ENCODE measurements around the gene RNF31. TPM values are rescaled to one million over a fixed set of nuclear protein-coding genes. Genes with fewer than 3 reads are reported as not detected.
"Not testable (repeated sequence)": the region's sequence is repeated elsewhere in the genome, so short reads cannot be mapped to it uniquely, and the experiment has no call there.

RNF31 gene
- total RNA-seq, 4 donors from 2014 or later, result 21.7 to 33.3 (median 26.8) TPM

GRCh38 chr14:24100982-24101494 is 46.3 kb upstream of the RNF31 start:
- Histone ChIP-seq H3K36me3 (peaks cover 5 to 39% (median 24%) of the 10 kb centered on the region in 4 donors), H3K9me3 (no peaks in the 10 kb centered on the region), H3K4me1 (no peaks in the 10 kb centered on the region), H3K4me3 (no peak overlapping the region), H3K27ac (replicated peaks in 1 of 4) (no peak overlapping the region), H3K27me3 (no peaks in the 10 kb centered on the region)
- intact Hi-C loops (cut with DNase I), result no loop called here
- WGBS, result 100% methylated on average over 3 of the region's 3 CpGs
- TF ChIP-seq POLR2A (IDR thresholded peaks at IDR 0.05; ENCODE audit: low read depth), result no peak
- no peak for TF ChIP-seq EP300 (IDR thresholded peaks at IDR 0.05)
- no peak for TF ChIP-seq POLR2AphosphoS5 (IDR thresholded peaks at IDR 0.05)
- TF ChIP-seq CTCF (IDR thresholded peaks at IDR 0.05), result no peak
- DNase-seq (ENCODE audit: extremely low spot score), result no peak

DNA sequence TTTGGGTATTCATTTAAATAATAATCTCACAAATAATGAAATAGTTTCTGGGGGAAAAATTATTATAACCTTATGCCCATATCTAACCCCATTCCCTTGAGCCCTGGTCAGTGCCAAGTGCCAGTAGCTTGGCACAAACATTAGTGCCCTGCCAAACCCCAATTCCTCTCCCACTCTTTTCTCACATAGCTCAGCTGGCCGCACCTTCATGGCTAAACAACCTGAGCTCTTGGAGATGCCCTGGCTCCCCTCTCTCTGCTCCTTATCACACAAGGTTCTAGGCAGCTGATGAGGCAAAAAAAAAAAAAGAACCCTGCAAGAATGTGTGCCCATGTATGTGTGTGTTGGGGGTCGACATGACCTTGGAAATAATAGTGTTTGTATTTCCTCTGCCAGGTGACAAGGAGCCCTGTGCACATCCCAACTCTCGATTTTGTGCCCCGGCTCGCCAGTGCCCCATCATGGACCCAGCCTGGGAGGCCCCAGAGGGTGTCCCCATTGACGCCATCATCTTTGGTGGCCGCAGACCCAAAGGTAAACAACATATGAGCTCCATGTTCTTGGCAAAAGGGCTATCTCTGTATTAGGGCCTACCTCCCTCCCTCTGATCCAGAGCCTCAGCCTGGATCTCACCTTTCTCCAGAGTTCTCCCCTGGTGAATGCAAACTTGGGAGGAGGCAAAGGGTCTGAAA is 44.8 kb upstream of the RNF31 start:
- Histone ChIP-seq H3K27ac (replicated peaks in 1 of 4) (no peak overlapping the region), H3K4me1 (no peaks in the 10 kb centered on the region), H3K4me3 (no peak overlapping the region), H3K9me3 (no peaks in the 10 kb centered on the region), H3K27me3 (no peaks in the 10 kb centered on the region), H3K36me3 (peaks cover 5 to 39% (median 24%) of the 10 kb centered on the region in 4 donors)
- intact Hi-C loops (cut with DNase I), result no loop called here
- TF ChIP-seq CTCF (IDR thresholded peaks at IDR 0.05), result no peak
- no peak for TF ChIP-seq POLR2AphosphoS5 (IDR thresholded peaks at IDR 0.05)
- no peak for TF ChIP-seq EP300 (IDR thresholded peaks at IDR 0.05)
- TF ChIP-seq POLR2A (IDR thresholded peaks at IDR 0.05; ENCODE audit: low read depth), result no peak
- WGBS, result 94% methylated on average over 7 of the region's 7 CpGs
- no peak for DNase-seq (ENCODE audit: extremely low spot score)

GRCh38 chr14:24103451-24103850 is 43.8 kb upstream of the RNF31 start:
- intact Hi-C loops (cut with DNase I), result no loop called here
- Histone ChIP-seq H3K9me3 (no peaks in the 10 kb centered on the region), H3K4me1 (peaks cover 0 to 5% (median 1%) of the 10 kb centered on the region in 4 donors), H3K36me3 (peaks cover 0 to 34% (median 20%) of the 10 kb centered on the region in 4 donors), H3K27me3 (no peaks in the 10 kb centered on the region), H3K27ac (replicated peaks in 1 of 4) (no peak overlapping the region), H3K4me3 (no peak overlapping the region)
- TF ChIP-seq CTCF (IDR thresholded peaks at IDR 0.05), result no peak
- no peak for TF ChIP-seq EP300 (IDR thresholded peaks at IDR 0.05)
- no peak for TF ChIP-seq POLR2AphosphoS5 (IDR thresholded peaks at IDR 0.05)
- no peak for TF ChIP-seq POLR2A (IDR thresholded peaks at IDR 0.05; ENCODE audit: low read depth)
- no peak for DNase-seq (ENCODE audit: extremely low spot score)
- WGBS, result 93% methylated on average over 12 of the region's 13 CpGs

GRCh38 chr14:24105609-24106239 is 41.6 kb upstream of the RNF31 start:
- H3K9me3 ChIP-seq; H3K27me3 ChIP-seq; H3K27ac ChIP-seq (replicated peaks in 1 of 4); H3K4me3 ChIP-seq; DNase-seq (ENCODE audit: extremely low spot score): not testable (repeated sequence)
- Histone ChIP-seq H3K36me3 (peaks cover 0 to 11% (median 6%) of the 10 kb centered on the region in 4 donors), H3K4me1 (peaks cover 5 to 13% (median 10%) of the 10 kb centered on the region in 4 donors)
- 93% methylated on average over 8 of the region's 8 CpGs for WGBS
- intact Hi-C loops (cut with DNase I), result loop anchor here (5.0 kb wide), 1 partner anchor 57 kb away; the partner anchor contains the start of gene IRF9

DNA sequence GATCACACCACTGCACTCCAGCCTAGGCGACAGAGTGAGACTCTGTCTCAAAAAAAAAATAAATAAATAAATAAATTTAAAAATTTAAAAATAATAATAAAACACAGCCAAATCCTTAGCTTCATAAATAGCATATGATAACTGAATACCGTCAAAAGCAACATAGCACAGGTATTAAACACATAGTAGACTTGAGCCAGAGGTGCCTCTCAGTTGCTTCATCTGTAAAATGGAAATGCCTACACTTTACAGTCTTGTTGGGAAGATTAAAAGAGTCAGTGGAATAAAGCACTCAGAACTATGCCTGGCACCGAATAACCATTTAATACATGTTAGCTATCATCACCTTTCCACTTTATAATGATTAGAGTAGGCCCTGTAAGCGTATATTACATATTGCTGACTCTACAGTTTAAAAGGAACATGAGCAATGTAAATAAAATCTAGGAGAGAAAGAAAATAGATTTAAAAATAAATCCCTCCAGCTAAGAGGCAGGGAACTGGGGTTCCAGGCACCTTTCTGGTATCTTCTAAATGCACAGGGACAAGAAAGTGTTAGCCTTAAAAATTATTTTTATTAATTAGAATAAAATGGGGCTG is 40.5 kb upstream of the RNF31 start:
- no peaks in the 10 kb centered on the region for H3K9me3 ChIP-seq
- whole genome bisulfite sequencing, result 89% methylated on average over 4 of the region's 4 CpGs
- H3K4me1 ChIP-seq, result peaks cover 5 to 13% (median 11%) of the 10 kb centered on the region in 4 donors
- TF ChIP-seq EP300 (IDR thresholded peaks at IDR 0.05) (no peak), CTCF (IDR thresholded peaks at IDR 0.05) (no peak), POLR2AphosphoS5 (IDR thresholded peaks at IDR 0.05) (no peak), POLR2A (IDR thresholded peaks at IDR 0.05; ENCODE audit: low read depth) (no peak)
- DNase-seq (ENCODE audit: extremely low spot score), result no peak
- H3K27me3 ChIP-seq, result no peaks in the 10 kb centered on the region
- no peak overlapping the region for H3K4me3 ChIP-seq
- H3K27ac ChIP-seq (replicated peaks in 1 of 4), result no peak overlapping the region
- H3K36me3 ChIP-seq, result peaks cover 0 to 8% (median 6%) of the 10 kb centered on the region in 4 donors
- intact Hi-C loops (cut with DNase I), result loop anchor here (5.0 kb wide), 1 partner anchor 56 kb away; the partner anchor contains the start of gene IRF9

Measured in esophagus muscularis mucosa (tissue), 4 donors.